WI38 (cell line): ENCODE data around the gene VRK1.

Experiments used
- H3K4me3 ChIP-seq: 2 replicates; pipeline ENCODE4 v1.5.1; 2011; ENCODE audit warnings: low read depth, mild to moderate bottlenecking, control low read depth, low read length
- TF ChIP-seq, protein P1 (sequence below): IDR thresholded peaks from 2 replicates; pipeline ENCODE4 v1.5.1; 2012; ENCODE audit warnings: low read depth, mild to moderate bottlenecking, control low read depth, low read length

Gene VRK1

DNA sequence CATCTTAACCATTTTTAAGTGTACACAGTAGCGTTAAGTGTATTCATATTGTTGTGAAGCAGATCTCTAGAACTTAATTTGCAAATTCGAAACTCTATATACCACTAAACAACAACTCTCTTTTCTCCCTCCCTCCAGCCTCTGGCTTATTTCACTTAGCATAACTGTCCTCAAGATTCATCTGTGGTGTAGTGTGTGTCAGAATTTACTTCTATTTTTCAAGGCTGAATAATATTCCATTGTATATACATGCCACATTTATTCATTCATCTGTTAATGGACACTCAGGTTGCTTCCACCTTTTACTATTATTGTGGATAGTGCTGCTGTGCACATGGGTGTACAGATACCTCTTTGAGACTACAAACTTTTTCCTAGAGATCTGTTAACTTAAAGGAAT lies 26.5 kb downstream of the VRK1 start:
- H3K4me3 ChIP-seq: no peak overlapping the region

GRCh38 chr14:96824283-96824682 lies 27.1 kb downstream of the VRK1 start:
- TF ChIP-seq, protein P1, sequence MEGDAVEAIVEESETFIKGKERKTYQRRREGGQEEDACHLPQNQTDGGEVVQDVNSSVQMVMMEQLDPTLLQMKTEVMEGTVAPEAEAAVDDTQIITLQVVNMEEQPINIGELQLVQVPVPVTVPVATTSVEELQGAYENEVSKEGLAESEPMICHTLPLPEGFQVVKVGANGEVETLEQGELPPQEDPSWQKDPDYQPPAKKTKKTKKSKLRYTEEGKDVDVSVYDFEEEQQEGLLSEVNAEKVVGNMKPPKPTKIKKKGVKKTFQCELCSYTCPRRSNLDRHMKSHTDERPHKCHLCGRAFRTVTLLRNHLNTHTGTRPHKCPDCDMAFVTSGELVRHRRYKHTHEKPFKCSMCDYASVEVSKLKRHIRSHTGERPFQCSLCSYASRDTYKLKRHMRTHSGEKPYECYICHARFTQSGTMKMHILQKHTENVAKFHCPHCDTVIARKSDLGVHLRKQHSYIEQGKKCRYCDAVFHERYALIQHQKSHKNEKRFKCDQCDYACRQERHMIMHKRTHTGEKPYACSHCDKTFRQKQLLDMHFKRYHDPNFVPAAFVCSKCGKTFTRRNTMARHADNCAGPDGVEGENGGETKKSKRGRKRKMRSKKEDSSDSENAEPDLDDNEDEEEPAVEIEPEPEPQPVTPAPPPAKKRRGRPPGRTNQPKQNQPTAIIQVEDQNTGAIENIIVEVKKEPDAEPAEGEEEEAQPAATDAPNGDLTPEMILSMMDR: no peak
- H3K4me3 ChIP-seq: no peak overlapping the region

More for the DNA sequence above, 26.5 kb downstream of the VRK1 start:
- TF ChIP-seq, protein P1: no peak

DNA sequence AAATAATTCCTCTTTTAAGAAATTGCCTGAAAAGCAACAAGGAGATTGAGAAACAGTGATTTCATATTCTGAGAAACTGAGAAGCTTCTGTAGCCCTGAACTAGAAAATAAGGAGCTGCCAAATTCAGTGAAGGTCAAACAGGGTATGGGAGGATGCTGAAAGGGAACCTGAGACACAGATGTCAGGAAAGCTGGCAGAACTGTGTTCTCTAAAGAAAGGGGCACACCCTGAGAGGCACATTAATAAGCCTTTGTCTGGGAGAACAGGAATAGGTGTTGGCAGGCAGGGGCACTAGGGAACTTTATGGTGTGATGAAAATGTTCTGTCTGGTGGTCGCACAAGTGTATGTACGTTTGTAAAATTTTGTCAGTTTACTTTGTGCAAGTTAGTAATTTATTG lies 29.6 kb downstream of the VRK1 start:
- TF ChIP-seq, protein P1: no peak
- H3K4me3 ChIP-seq: no peak overlapping the region

DNA sequence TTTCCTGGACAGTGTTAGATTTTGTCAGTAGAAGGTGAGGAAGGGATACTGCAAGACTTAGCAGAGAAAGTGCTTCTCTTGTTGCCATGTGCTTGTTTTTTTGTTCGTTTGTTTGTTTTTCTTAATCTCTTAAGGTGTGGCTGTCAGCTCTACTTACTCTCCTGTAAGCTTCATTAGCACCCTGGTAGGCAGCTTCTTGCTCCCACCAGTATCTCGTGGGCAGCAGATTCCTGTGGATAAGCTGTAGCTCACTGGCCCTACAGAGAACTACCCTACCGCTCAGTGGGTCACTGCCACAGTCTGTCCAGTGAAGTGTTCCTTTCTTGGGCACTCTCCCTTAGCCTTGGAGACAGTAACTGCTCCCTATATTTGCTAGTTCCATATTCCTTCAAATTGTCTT lies 30.1 kb downstream of the VRK1 start:
- no peak overlapping the region for H3K4me3 ChIP-seq
- TF ChIP-seq, protein P1: no peak

- TF ChIP-seq, protein P1: no peak
These were observed 32.6 kb downstream of the VRK1 start for GRCh38 chr14:96829791-96830190.

DNA sequence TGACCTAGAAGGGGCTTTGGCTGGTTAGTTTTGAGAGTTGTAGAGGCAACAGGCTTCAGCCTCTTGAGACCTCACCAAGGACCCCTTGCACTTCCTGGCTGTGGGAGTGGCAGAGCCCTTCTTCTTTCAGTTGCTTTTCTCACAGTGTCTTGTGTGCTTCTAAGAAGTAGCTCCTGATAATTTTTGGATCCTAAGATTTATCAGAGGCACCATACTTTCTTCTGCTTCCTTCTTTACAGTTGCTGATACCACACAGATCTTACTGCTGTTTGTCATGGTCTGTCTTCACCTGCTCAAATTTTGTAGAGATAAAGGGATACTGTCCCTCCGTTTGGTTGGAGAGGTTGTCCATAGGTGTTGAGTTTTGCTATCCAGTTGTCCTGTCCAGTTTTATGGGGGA lies 33.8 kb downstream of the VRK1 start:
- TF ChIP-seq, protein P1: no peak
- H3K4me3 ChIP-seq: no peak overlapping the region

More at GRCh38 chr14:96829791-96830190, 32.6 kb downstream of the VRK1 start:
- H3K4me3 ChIP-seq: no peak overlapping the region

- TF ChIP-seq, protein P1: no peak
- no peak overlapping the region for H3K4me3 ChIP-seq
These were observed 35.2 kb downstream of the VRK1 start for GRCh38 chr14:96832351-96832750.
